ENCODE results near the gene SPIRE2.

The SPIRE2 gene

GRCh38 chr16:89892635-89893034 is 64.4 kb downstream of the SPIRE2 start:
- H3K27me3 ChIP-seq (ENCODE audit: control insufficient read depth in 1 of 2, insufficient read depth in 1 of 2, low read length in 2 of 2), result no peaks in the 10 kb centered on the region
- H3K14ac ChIP-seq (ENCODE audit: low read length in 2 of 2), result no peak overlapping the region
- H4K91ac ChIP-seq (ENCODE audit: low read length), result no peak overlapping the region
- H3K9ac ChIP-seq (ENCODE audit: low read length), result no peak overlapping the region
- no peak overlapping the region for H3K4ac ChIP-seq (ENCODE audit: low read depth in 1 of 2, low read length in 2 of 2)
- H2BK12ac ChIP-seq (ENCODE audit: low read length in 2 of 2), result no peak overlapping the region
- H3K23ac ChIP-seq (ENCODE audit: low read length in 2 of 2), result no peak overlapping the region
- no peaks in the 10 kb centered on the region for H3K9me3 ChIP-seq (ENCODE audit: control insufficient read depth, low read length)
- H3K4me3 ChIP-seq (ENCODE audit: insufficient read depth in 1 of 2, low read depth in 1 of 2, low read length in 2 of 2), result no peak overlapping the region
- H3K18ac ChIP-seq (ENCODE audit: low read depth in 1 of 2, low read length in 2 of 2), result no peak overlapping the region
- no peak overlapping the region for H2BK15ac ChIP-seq (ENCODE audit: low read depth, poor library complexity, severe bottlenecking)
- H3K4me2 ChIP-seq (ENCODE audit: low read length, poor library complexity, severe bottlenecking), result no peak overlapping the region
- H2BK120ac ChIP-seq (ENCODE audit: low read depth, low read length), result no peak overlapping the region
- no peaks in the 10 kb centered on the region for H3K4me1 ChIP-seq (ENCODE audit: control insufficient read depth, insufficient read depth, low read depth, low read length)
- no peak overlapping the region for H3K27ac ChIP-seq (ENCODE audit: low read length, poor library complexity, severe bottlenecking)
- peaks cover 55% of the 10 kb centered on the region for H3K79me1 ChIP-seq (replicated peaks; ENCODE audit: low read length, poor library complexity, severe bottlenecking)
- no peak overlapping the region for H2BK5ac ChIP-seq (ENCODE audit: low read depth, low read length, poor library complexity, severe bottlenecking)
- DNase-seq, result no peak
- H4K8ac ChIP-seq (ENCODE audit: low read length), result no peak overlapping the region
- no peak overlapping the region for H2AK5ac ChIP-seq (ENCODE audit: low read length, severe bottlenecking)
- WGBS, result 98% methylated on average over 8 of the region's 9 CpGs
- H3K36me3 ChIP-seq (ENCODE audit: control insufficient read depth in 1 of 2, insufficient read depth in 2 of 2, low read depth in 1 of 2, low read length in 2 of 2), result peaks cover 88 to 94% of the 10 kb centered on the region in 2 experiments
- no peak overlapping the region for H2AFZ ChIP-seq (ENCODE audit: low read depth, low read length)

- no peak overlapping the region for H2AK5ac ChIP-seq (ENCODE audit: low read length, severe bottlenecking)
- no peak overlapping the region for H3K4ac ChIP-seq (ENCODE audit: low read depth in 1 of 2, low read length in 2 of 2)
These were observed 65.6 kb downstream of the SPIRE2 start for GRCh38 chr16:89893642-89894548.

GRCh38 chr16:89895482-89896250 is 67.4 kb downstream of the SPIRE2 start:
- Histone ChIP-seq H4K8ac (ENCODE audit: low read length) (peak overlapping the region; percentile 48), H3K4me3 (ENCODE audit: insufficient read depth in 1 of 2, low read depth in 1 of 2, low read length in 2 of 2) (peak overlapping the region in 1 of 2 experiments; percentile 19), H2BK12ac (ENCODE audit: low read length in 2 of 2) (no peak overlapping the region), H3K36me3 (ENCODE audit: control insufficient read depth in 1 of 2, insufficient read depth in 2 of 2, low read depth in 1 of 2, low read length in 2 of 2) (peaks cover 95% of the 10 kb centered on the region in 2 experiments), H3K4me1 (ENCODE audit: control insufficient read depth, insufficient read depth, low read depth, low read length) (no peaks in the 10 kb centered on the region), H3K14ac (ENCODE audit: low read length in 2 of 2) (no peak overlapping the region), H2AFZ (ENCODE audit: low read depth, low read length) (no peak overlapping the region), H2BK120ac (ENCODE audit: low read depth, low read length) (no peak overlapping the region), H3K9ac (ENCODE audit: low read length) (no peak overlapping the region), H4K91ac (ENCODE audit: low read length) (peak overlapping the region; percentile 25), H3K4ac (ENCODE audit: low read depth in 1 of 2, low read length in 2 of 2) (no peak overlapping the region), H3K4me2 (ENCODE audit: low read length, poor library complexity, severe bottlenecking) (no peak overlapping the region), H3K18ac (ENCODE audit: low read depth in 1 of 2, low read length in 2 of 2) (peak overlapping the region in 1 of 2 experiments; percentile 18), H3K9me3 (ENCODE audit: control insufficient read depth, low read length) (no peaks in the 10 kb centered on the region), H3K23ac (ENCODE audit: low read length in 2 of 2) (no peak overlapping the region), H2BK5ac (ENCODE audit: low read depth, low read length, poor library complexity, severe bottlenecking) (no peak overlapping the region), H3K79me1 (replicated peaks; ENCODE audit: low read length, poor library complexity, severe bottlenecking) (peaks cover 60% of the 10 kb centered on the region), H2BK15ac (ENCODE audit: low read depth, poor library complexity, severe bottlenecking) (no peak overlapping the region), H3K27ac (ENCODE audit: low read length, poor library complexity, severe bottlenecking) (no peak overlapping the region), H2AK5ac (ENCODE audit: low read length, severe bottlenecking) (no peak overlapping the region), H3K27me3 (ENCODE audit: control insufficient read depth in 1 of 2, insufficient read depth in 1 of 2, low read length in 2 of 2) (no peaks in the 10 kb centered on the region)
- whole genome bisulfite sequencing, result 97% methylated on average over 26 of the region's 26 CpGs
- no peak for DNase-seq

More at GRCh38 chr16:89893642-89894548, 65.6 kb downstream of the SPIRE2 start:
- H3K18ac ChIP-seq (ENCODE audit: low read depth in 1 of 2, low read length in 2 of 2), result no peak overlapping the region
- no peaks in the 10 kb centered on the region for H3K27me3 ChIP-seq (ENCODE audit: control insufficient read depth in 1 of 2, insufficient read depth in 1 of 2, low read length in 2 of 2)
- H3K23ac ChIP-seq (ENCODE audit: low read length in 2 of 2), result no peak overlapping the region
- H2BK15ac ChIP-seq (ENCODE audit: low read depth, poor library complexity, severe bottlenecking), result no peak overlapping the region
- WGBS, result 97% methylated on average over 45 of the region's 45 CpGs
- H3K14ac ChIP-seq (ENCODE audit: low read length in 2 of 2), result no peak overlapping the region
- H3K79me1 ChIP-seq (replicated peaks; ENCODE audit: low read length, poor library complexity, severe bottlenecking), result peaks cover 57% of the 10 kb centered on the region
- H3K4me3 ChIP-seq (ENCODE audit: insufficient read depth in 1 of 2, low read depth in 1 of 2, low read length in 2 of 2), result no peak overlapping the region
- H2BK12ac ChIP-seq (ENCODE audit: low read length in 2 of 2), result no peak overlapping the region
- no peak for DNase-seq
- H4K8ac ChIP-seq (ENCODE audit: low read length), result no peak overlapping the region
- no peak overlapping the region for H2BK120ac ChIP-seq (ENCODE audit: low read depth, low read length)
- H3K4me1 ChIP-seq (ENCODE audit: control insufficient read depth, insufficient read depth, low read depth, low read length), result no peaks in the 10 kb centered on the region
- H3K9ac ChIP-seq (ENCODE audit: low read length), result no peak overlapping the region
- H3K36me3 ChIP-seq (ENCODE audit: control insufficient read depth in 1 of 2, insufficient read depth in 2 of 2, low read depth in 1 of 2, low read length in 2 of 2), result peaks cover 91 to 93% of the 10 kb centered on the region in 2 experiments
- no peak overlapping the region for H3K4me2 ChIP-seq (ENCODE audit: low read length, poor library complexity, severe bottlenecking)
- no peak overlapping the region for H2AFZ ChIP-seq (ENCODE audit: low read depth, low read length)
- H2BK5ac ChIP-seq (ENCODE audit: low read depth, low read length, poor library complexity, severe bottlenecking), result no peak overlapping the region
- H3K27ac ChIP-seq (ENCODE audit: low read length, poor library complexity, severe bottlenecking), result no peak overlapping the region
- H4K91ac ChIP-seq (ENCODE audit: low read length), result no peak overlapping the region
- no peaks in the 10 kb centered on the region for H3K9me3 ChIP-seq (ENCODE audit: control insufficient read depth, low read length)

- 94% methylated on average over 9 of the region's 11 CpGs for WGBS
- Histone ChIP-seq H3K14ac (ENCODE audit: low read length in 2 of 2) (no peak overlapping the region), H2BK5ac (ENCODE audit: low read depth, low read length, poor library complexity, severe bottlenecking) (no peak overlapping the region)
These were observed 68.9 kb downstream of the SPIRE2 start for GRCh38 chr16:89897204-89897603.

More at GRCh38 chr16:89897204-89897603, 68.9 kb downstream of the SPIRE2 start:
- Histone ChIP-seq H3K4ac (ENCODE audit: low read depth in 1 of 2, low read length in 2 of 2) (no peak overlapping the region), H3K36me3 (ENCODE audit: control insufficient read depth in 1 of 2, insufficient read depth in 2 of 2, low read depth in 1 of 2, low read length in 2 of 2) (peaks cover 86 to 87% of the 10 kb centered on the region in 2 experiments), H4K8ac (ENCODE audit: low read length) (no peak overlapping the region), H3K9ac (ENCODE audit: low read length) (no peak overlapping the region), H3K9me3 (ENCODE audit: control insufficient read depth, low read length) (no peaks in the 10 kb centered on the region), H2BK120ac (ENCODE audit: low read depth, low read length) (no peak overlapping the region), H2BK12ac (ENCODE audit: low read length in 2 of 2) (no peak overlapping the region), H3K4me2 (ENCODE audit: low read length, poor library complexity, severe bottlenecking) (no peak overlapping the region), H3K18ac (ENCODE audit: low read depth in 1 of 2, low read length in 2 of 2) (no peak overlapping the region), H2BK15ac (ENCODE audit: low read depth, poor library complexity, severe bottlenecking) (no peak overlapping the region), H4K91ac (ENCODE audit: low read length) (no peak overlapping the region), H3K4me1 (ENCODE audit: control insufficient read depth, insufficient read depth, low read depth, low read length) (no peaks in the 10 kb centered on the region), H3K79me1 (replicated peaks; ENCODE audit: low read length, poor library complexity, severe bottlenecking) (peaks cover 52% of the 10 kb centered on the region), H3K27me3 (ENCODE audit: control insufficient read depth in 1 of 2, insufficient read depth in 1 of 2, low read length in 2 of 2) (no peaks in the 10 kb centered on the region), H2AK5ac (ENCODE audit: low read length, severe bottlenecking) (no peak overlapping the region), H3K23ac (ENCODE audit: low read length in 2 of 2) (no peak overlapping the region), H3K27ac (ENCODE audit: low read length, poor library complexity, severe bottlenecking) (no peak overlapping the region), H3K4me3 (ENCODE audit: insufficient read depth in 1 of 2, low read depth in 1 of 2, low read length in 2 of 2) (no peak overlapping the region), H2AFZ (ENCODE audit: low read depth, low read length) (no peak overlapping the region)
- DNase-seq, result no peak
